ENCODE data around the gene GNAZ. TPM values are rescaled to one million over a fixed set of nuclear protein-coding genes. Genes with fewer than 3 reads are reported as not detected.

The GNAZ gene
- polyA plus RNA-seq, 2 of the 4 experiments (the other 2 are of a cell fraction) = 1.9 to 2.5 TPM

GRCh38 chr22:23168391-23169042 lies 98.2 kb downstream of the GNAZ start:
- FAIRE-seq (no peak), DNase-seq (ENCODE audit: low read depth in 1 of 2, low spot score in 1 of 2) (no peak), ATAC-seq (no peak)
- Histone ChIP-seq H3K4me2 (no peak overlapping the region), H3K9me3 (no peaks in the 10 kb centered on the region), H3K4me1 (no peaks in the 10 kb centered on the region), H3K27ac (no peak overlapping the region), H3K4me3 (no peak overlapping the region)
- WGBS (ENCODE audit: missing lambda C conversion rate) = 76% methylated on average over 3 of the region's 9 CpGs
- TF ChIP-seq HDAC2 (IDR thresholded peaks at IDR 0.05) (no peak), RFX5 (IDR thresholded peaks at IDR 0.05) (no peak), SMC3 (IDR thresholded peaks at IDR 0.05) (no peak), TP53 (CRISPR knock-in tag; IDR thresholded peaks at IDR 0.05) (no peak), CEBPB (IDR thresholded peaks at IDR 0.05) (no peak), NPAS2 (CRISPR knock-in tag; IDR thresholded peaks at IDR 0.05; ENCODE audit: borderline replicate concordance) (no peak), ELK1 (IDR thresholded peaks at IDR 0.05; ENCODE audit: low read depth, low read length) (no peak), HOXA7 (CRISPR knock-in tag; IDR thresholded peaks at IDR 0.05) (no peak), CBX8 (IDR thresholded peaks at IDR 0.05) (no peak), EP300 (IDR thresholded peaks at IDR 0.05) (no peak), USF2 (IDR thresholded peaks at IDR 0.05) (no peak), TFCP2L1 (CRISPR knock-in tag; IDR thresholded peaks at IDR 0.05) (no peak), ZSCAN20 (CRISPR knock-in tag; IDR thresholded peaks at IDR 0.05) (no peak), REST (IDR thresholded peaks at IDR 0.05) (no peak), BHLHE40 (IDR thresholded peaks at IDR 0.05; ENCODE audit: low read depth, low read length) (no peak), CTCF (IDR thresholded peaks at IDR 0.05) (no peak), SREBF2 (IDR thresholded peaks at IDR 0.05) (no peak), JUNB (IDR thresholded peaks at IDR 0.05) (no peak), ZNF302 (CRISPR knock-in tag; IDR thresholded peaks at IDR 0.05) (no peak)
- ChIA-PET POLR2A (no interaction called here), CTCF (interaction anchor here (1.9 kb wide), 1 partner anchor 11 kb away, joined by 7 read pairs; no protein-coding TSS in a partner anchor)

GRCh38 chr22:23169043-23169406 lies 98.7 kb downstream of the GNAZ start:
- CTCF ChIA-PET = interaction anchor here (0.6 to 13.4 kb wide), 3 partner anchors 10 to 116 kb away, joined by 3 to 186 read pairs (median 7); no protein-coding TSS in a partner anchor
- no peak for FAIRE-seq
- TF ChIP-seq ZC3H11A (IDR thresholded peaks at IDR 0.05) = no peak
- TF ChIP-seq BCL3 (IDR thresholded peaks at IDR 0.05) = no peak
- TF ChIP-seq KDM1A (IDR thresholded peaks at IDR 0.05; ENCODE audit: low read depth) = no peak
- no peak for TF ChIP-seq CEBPB (IDR thresholded peaks at IDR 0.05)
- TF ChIP-seq ATOH8 (CRISPR knock-in tag; IDR thresholded peaks at IDR 0.05; ENCODE audit: low read depth) = no peak
- TF ChIP-seq HES2 (IDR thresholded peaks at IDR 0.05) = no peak
- TF ChIP-seq CHD4 (IDR thresholded peaks at IDR 0.05; ENCODE audit: borderline replicate concordance) = no peak
- TF ChIP-seq NR3C1 (IDR thresholded peaks at IDR 0.05) = no peak
- TF ChIP-seq MYC (IDR thresholded peaks at IDR 0.05; ENCODE audit: borderline replicate concordance, low read length) = no peak
- no peak for TF ChIP-seq FOSL2 (IDR thresholded peaks at IDR 0.05)
- TF ChIP-seq FOSL2 (CRISPR knock-in tag; IDR thresholded peaks at IDR 0.05) = no peak
- no peak for TF ChIP-seq ZFP36 (IDR thresholded peaks at IDR 0.05; ENCODE audit: borderline replicate concordance, partially characterized antibody)
- TF ChIP-seq SREBF2 (IDR thresholded peaks at IDR 0.05) = no peak
- TF ChIP-seq HEYL (CRISPR knock-in tag; IDR thresholded peaks at IDR 0.05) = no peak

More at GRCh38 chr22:23169043-23169406, 98.7 kb downstream of the GNAZ start:
- Histone ChIP-seq H3K27ac (no peak overlapping the region), H3K4me2 (no peak overlapping the region), H3K9me3 (no peaks in the 10 kb centered on the region), H3K4me3 (no peak overlapping the region), H3K4me1 (no peaks in the 10 kb centered on the region)
- POLR2A ChIA-PET = no interaction called here
- 64% methylated on average over 3 of the region's 4 CpGs for WGBS (ENCODE audit: missing lambda C conversion rate)
- ATAC-seq (no peak), DNase-seq (ENCODE audit: low read depth in 1 of 2, low spot score in 1 of 2) (no peak)

All from A549 (cell line).